Measurements from ENCODE around the gene DPYSL4. TPM values are rescaled to one million over a fixed set of nuclear protein-coding genes. Genes with fewer than 3 reads are reported as not detected.

Gene DPYSL4
- total and polyA plus RNA-seq, 2 of the 13 experiments (the other 11 are each of a cell fraction or from before 2014, with no cell fraction given), result 0.84 to 1.2 TPM

GRCh38 chr10:132183046-132183445, 3.7 kb upstream of the DPYSL4 start (continued):
- TF ChIP-seq UBTF (CRISPR knock-in tag; IDR thresholded peaks at IDR 0.05), result no peak
- peak; percentile 46; the same call in 1 of the 2 replicates for TF ChIP-seq NCOA2 (CRISPR knock-in tag; IDR thresholded peaks at IDR 0.05)
- no peak for TF ChIP-seq SP2 (CRISPR knock-in tag; IDR thresholded peaks at IDR 0.05)
- TF ChIP-seq ARID2 (CRISPR knock-in tag; IDR thresholded peaks at IDR 0.05; ENCODE audit: borderline replicate concordance), result no peak
- 0 out of 2 replicates have a peak, but pooled peaks have one; percentile 33 for TF ChIP-seq ZNF280D (CRISPR knock-in tag; IDR thresholded peaks at IDR 0.05)
- TF ChIP-seq HOXA3 (CRISPR knock-in tag; IDR thresholded peaks at IDR 0.05), result peak; percentile 55; the same call in 1 of the 2 replicates
- no peak for TF ChIP-seq ZNF549 (CRISPR knock-in tag; IDR thresholded peaks at IDR 0.05)
- no peak for TF ChIP-seq ZFP41 (CRISPR knock-in tag; IDR thresholded peaks at IDR 0.05; ENCODE audit: borderline replicate concordance)
- TF ChIP-seq NFIB (CRISPR knock-in tag; IDR thresholded peaks at IDR 0.05; ENCODE audit: borderline replicate concordance), result peak; percentile 94; the same call in 1 of the 2 replicates
- TF ChIP-seq REXO4 (CRISPR knock-in tag; IDR thresholded peaks at IDR 0.05; ENCODE audit: borderline replicate concordance), result no peak
- no peak for TF ChIP-seq HMGXB3 (CRISPR knock-in tag; IDR thresholded peaks at IDR 0.05; ENCODE audit: borderline replicate concordance)
- no peak for TF ChIP-seq ZNF260 (CRISPR knock-in tag; IDR thresholded peaks at IDR 0.05; ENCODE audit: borderline replicate concordance, low read depth)
- peak; percentile 65 for TF ChIP-seq SAP130 (CRISPR knock-in tag; IDR thresholded peaks at IDR 0.05; ENCODE audit: low read depth)
- TF ChIP-seq ZNF230 (CRISPR knock-in tag; IDR thresholded peaks at IDR 0.05), result no peak
- TF ChIP-seq RAD51 (IDR thresholded peaks at IDR 0.05; ENCODE audit: borderline replicate concordance), result no peak
- no peak for TF ChIP-seq SKIL (CRISPR knock-in tag; IDR thresholded peaks at IDR 0.05; ENCODE audit: borderline replicate concordance)
- 0 out of 2 replicates have a peak, but pooled peaks have one; percentile 24 for TF ChIP-seq ZNF12 (CRISPR knock-in tag; IDR thresholded peaks at IDR 0.05)
